ENCODE measurements around the gene GLT8D2.
A peak's percentile ranks its signal among the peaks of the same experiment; 100 is the strongest.

Gene GLT8D2

GRCh38 chr12:104049903-104050356, at the start of gene GLT8D2:
TSS of gene GLT8D2 (minus strand) at chr12:104050187. CDS start at chr12:104019648, 30,539 bp downstream.
- peak; percentile 90 for DNase-seq (ENCODE audit: low spot score)

DNA sequence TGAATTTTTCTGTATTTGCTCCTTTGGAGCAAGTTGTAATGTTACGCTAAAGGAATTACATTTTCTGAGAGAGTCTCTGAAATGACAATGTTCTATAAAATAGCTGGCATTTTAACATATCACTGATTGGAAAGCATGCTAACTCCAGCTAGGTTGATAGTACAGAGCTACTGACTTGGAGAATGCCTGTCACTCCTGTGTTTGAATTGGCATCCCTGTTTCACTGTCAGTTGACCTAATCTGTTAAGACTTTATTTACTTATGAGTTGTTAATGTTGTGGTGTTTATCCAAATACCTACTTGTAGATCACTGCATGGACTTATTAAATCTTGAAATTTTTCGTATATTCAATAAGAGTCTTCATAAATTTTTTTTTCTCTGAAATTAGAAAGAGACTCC, 48.0 kb upstream of the GLT8D2 start:
- no peak for DNase-seq (ENCODE audit: low spot score)

DNA sequence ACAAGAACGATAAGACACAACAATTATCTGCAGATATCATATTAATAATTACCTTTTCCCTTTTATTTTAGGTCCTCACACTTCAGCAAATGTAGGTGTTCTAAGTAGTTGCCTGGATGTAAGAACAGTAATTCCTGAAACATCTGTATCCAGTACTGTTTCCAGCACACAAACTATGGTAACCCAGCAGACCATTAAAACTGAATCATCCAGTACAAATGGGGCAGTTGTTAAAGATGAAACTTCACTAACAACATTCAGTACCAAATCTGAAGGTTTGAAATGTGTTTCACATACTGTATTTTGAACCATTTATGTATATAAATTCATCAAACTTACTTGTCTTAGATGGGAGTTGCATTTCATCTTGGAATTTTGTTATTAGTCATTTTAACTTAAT, 45.3 kb upstream of the GLT8D2 start:
- no peak for DNase-seq (ENCODE audit: low spot score)

- no peak for DNase-seq (ENCODE audit: low spot score)
Observed at GRCh38 chr12:104094284-104094683, 44.3 kb upstream of the GLT8D2 start.

GRCh38 chr12:104091136-104091535, 41.1 kb upstream of the GLT8D2 start:
- DNase-seq (ENCODE audit: low spot score), result no peak

- no peak for DNase-seq (ENCODE audit: low spot score)
Observed at GRCh38 chr12:104090685-104091084, 40.7 kb upstream of the GLT8D2 start.

- no peak for DNase-seq (ENCODE audit: low spot score)
Observed at GRCh38 chr12:104083769-104084475, 33.9 kb upstream of the GLT8D2 start.

DNA sequence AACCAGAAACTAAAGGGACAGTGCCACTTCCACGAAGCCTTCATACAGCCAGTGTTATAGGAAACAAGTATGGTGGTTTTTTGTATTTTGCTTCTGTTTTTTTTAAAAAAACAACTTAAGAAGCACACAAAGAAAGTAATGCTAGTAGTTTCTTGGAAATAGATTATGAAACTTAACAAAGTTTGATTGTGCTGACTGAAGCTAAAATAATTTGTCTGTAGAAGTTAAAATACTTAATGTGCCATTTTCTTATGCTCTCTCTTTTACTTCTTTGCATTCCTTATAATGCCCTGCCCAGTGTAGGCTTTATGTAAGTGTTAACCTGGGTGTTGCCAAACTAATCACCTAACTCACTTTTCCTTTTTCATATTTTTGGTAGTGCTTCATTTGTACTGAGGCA, 30.8 kb upstream of the GLT8D2 start:
- no peak for DNase-seq (ENCODE audit: low spot score)

GRCh38 chr12:104079024-104079423, 29.0 kb upstream of the GLT8D2 start:
- no peak for DNase-seq (ENCODE audit: low spot score)

- no peak for DNase-seq (ENCODE audit: low spot score)
Observed at GRCh38 chr12:104073699-104074098, 23.7 kb upstream of the GLT8D2 start.

DNA sequence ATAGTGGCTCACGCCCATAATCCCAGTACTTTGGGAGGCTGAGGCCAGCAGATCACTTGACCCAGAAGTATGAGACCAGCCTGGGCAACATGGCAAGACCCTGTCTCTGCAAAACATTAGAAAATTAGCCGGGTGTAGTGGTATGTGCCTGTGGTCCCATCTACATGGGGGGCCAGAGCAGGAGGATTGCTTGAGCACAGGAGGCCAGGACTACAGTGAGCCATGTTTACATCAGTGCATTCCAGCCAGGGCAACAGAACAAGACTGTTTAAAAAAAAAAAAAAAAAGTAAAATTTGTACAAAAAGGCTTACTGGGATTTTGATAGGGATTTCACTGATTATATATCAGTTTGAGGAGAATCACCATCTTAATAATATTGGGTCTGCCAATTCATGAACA, 22.1 kb upstream of the GLT8D2 start:
- DNase-seq (ENCODE audit: low spot score), result no peak

DNA sequence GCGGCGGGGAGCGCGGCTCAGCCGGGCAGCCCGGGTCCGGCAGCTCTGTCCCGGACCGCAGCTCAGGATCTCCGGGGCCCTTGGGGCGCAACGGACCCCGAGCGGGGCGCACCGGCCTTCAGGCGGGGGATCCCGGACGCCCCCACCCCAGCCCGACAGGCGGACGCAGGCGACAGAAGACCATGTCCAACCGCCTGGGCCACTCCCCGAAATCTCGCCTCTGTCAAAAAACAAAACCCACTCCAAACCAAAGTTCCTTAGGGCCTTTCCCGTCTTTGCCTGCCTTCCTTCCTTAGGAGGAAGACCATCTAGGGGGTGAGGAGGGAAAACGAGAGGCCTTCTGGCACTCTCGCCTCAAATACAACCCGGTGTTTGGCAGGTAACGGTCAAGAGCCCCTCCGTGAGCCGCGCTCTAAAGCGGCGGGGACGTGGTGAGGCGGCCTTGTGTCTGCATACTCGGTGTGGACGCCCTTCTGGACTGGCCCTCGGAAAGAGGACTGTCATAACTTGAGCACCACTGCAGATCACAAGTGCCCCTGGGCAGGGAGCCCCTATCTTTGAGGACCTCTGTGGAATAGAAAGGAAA, 14.9 kb upstream of the GLT8D2 start:
- peak; percentile 37 for DNase-seq (ENCODE audit: low spot score)

DNA sequence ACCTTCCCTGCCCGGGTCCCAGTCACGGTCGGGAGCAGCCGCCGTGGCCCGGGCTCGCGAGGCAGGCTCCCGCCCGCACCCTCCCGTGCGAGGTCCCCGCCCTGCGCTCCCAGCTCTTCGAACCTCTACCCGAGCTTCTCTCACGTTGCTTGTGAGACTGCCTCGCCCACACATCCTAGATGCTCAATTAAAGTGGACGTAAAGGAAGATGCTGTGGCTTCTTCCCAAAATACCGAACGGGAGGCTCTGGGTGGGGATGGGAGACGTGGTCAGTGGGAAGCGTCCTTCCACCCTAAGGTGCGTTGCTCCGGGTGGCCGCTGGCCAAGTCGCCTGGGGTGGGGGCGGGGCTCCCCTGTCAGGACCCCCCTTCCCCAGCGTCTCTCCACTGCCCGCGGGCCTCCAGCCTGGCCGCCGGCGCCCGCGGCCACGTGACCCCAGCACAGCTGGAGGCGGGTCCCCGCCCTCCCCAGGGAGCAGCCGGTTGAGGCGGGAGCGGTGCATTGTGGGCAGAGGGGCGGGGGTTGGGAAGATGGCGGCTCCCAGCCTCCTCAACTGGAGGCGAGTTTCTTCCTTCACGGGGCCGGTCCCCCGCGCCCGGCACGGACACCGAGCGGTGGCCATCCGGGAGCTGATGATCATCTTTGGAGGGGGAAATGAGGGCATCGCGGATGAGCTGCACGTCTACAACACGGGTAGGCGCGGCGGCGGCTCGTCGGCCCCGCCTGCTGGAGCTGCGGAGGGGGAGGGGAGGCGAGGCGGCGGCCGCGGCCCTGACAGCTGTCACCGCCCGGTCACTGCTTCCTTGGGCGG, 14.2 kb upstream of the GLT8D2 start, which contains the start of gene HCFC2:
TSS of gene HCFC2 (plus strand) at position 501 of the 811 bp plus-strand sequence. CDS start at position 531, 30 bp downstream.
- peak; percentile 98 for DNase-seq (ENCODE audit: low spot score)

GRCh38 chr12:104063712-104064030, 13.7 kb upstream of the GLT8D2 start:
- DNase-seq (ENCODE audit: low spot score), result no peak

DNA sequence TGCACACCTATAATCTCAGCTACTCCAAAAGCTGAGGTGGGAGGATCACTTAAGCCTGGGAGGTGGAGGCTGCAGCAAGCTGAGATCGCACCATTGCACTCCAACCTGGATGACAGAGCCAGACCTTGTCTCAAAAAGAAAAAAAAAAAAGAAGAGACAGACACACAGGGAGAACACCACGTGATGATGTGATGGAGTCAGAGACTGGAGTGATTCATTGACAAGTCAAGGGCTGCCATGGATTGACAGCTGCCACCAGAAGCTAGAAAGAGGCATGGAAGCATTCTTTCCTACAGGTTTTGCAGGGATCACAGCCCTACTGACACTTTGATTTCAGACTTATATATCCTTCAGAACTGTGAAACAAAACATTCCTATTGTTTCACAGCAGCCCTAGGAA, 10.8 kb upstream of the GLT8D2 start:
- DNase-seq (ENCODE audit: low spot score), result no peak

DNA sequence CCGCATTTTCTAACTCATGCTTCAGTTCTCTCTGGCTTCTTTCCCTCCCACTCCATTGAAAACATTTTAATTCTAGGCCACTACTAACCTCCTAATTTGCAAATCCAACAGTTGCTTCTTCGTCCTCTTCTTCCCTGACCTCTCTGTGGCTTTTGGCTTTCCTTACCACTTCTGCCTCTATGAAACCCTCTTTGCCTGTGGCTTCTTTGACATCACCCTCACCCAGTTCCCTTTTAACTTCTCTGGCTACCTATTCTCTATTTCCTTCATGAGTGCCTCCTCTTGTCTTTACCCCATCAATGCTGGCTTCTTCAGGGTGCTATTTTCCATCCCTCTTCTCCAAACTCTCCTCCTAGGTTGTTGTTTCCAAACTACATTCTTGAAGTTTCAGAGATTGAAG, 10.0 kb upstream of the GLT8D2 start:
- DNase-seq (ENCODE audit: low spot score), result no peak

DNA sequence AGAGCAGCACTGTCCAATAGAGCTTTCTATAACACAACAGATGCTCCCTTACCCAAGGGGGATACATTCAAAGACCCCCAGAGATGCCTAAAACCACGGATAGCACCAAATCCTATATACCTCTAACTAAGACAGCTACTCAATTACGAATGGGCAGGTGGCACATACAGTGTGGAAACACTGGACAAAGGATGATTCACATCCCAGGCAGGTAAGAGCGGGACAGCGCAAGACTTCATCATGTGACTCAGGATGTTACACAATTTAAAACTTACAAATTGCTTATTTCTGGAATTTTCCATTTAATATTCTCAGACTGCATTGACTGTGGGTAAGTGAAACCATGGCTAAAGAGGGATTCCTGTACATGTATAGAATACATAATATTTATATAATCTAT, 8.8 kb upstream of the GLT8D2 start:
- DNase-seq (ENCODE audit: low spot score), result no peak

GRCh38 chr12:104057771-104058197, 7.8 kb upstream of the GLT8D2 start:
- peak; percentile 49 for DNase-seq (ENCODE audit: low spot score)

GRCh38 chr12:104056419-104056972, 6.5 kb upstream of the GLT8D2 start:
- no peak for DNase-seq (ENCODE audit: low spot score)

- peak; percentile 18 for DNase-seq (ENCODE audit: low spot score)
Observed at GRCh38 chr12:104055686-104056388, 5.8 kb upstream of the GLT8D2 start.

DNA sequence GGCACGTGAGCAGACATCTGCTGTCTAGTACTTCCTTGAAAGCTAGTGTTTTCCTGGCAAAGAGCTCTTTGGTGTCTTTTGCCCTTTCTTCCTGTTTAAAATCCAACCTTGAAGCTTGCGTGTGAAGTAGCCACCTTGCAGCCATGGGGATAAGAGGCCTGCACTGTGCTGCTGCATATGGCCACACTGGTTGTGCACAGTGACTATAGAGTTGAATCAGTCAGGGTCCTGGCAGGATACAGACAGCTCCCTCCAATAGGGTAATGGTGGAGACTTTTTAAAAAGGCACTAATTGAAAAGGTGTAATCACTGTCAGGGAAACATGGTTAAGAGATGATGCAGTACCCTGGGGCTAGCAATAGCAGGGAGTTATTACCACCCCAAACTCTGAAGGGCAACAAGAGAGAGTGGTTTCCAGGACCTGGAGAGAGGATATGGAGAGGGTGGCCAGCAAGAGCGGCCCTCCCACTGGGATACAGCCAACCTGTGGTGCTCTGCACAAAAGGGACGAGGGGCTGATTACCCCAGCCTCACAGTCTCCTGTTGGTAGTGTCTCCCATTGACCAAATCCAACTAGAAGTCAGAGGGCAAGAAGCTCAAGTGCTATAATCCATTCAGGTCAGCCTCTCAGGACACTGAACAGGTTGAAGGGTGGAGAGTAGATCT, 4.8 kb upstream of the GLT8D2 start:
- DNase-seq (ENCODE audit: low spot score), result no peak
